GM18519 (cell line): ENCODE data around the gene PPP3CB.
A peak's percentile ranks its signal among the peaks of the same experiment; 100 is the strongest.
"Not testable (repeated sequence)": the region's sequence is repeated elsewhere in the genome, so short reads cannot be mapped to it uniquely, and the experiment has no call there.

Experiments used
- ATAC-seq: cut with Tn5 transposase; IDR thresholded peaks from one replicate; pipeline ENCODE4 v1.9.1; 2021; ENCODE audit warnings: mild to moderate bottlenecking, moderate library complexity; ENCODE audit not compliant: unreplicated experiment, low FRiP score

The PPP3CB gene

GRCh38 chr10:73424478-73424877, 71.3 kb downstream of the PPP3CB start:
- no peak for ATAC-seq

GRCh38 chr10:73423309-73423708, 72.5 kb downstream of the PPP3CB start:
- no peak for ATAC-seq

GRCh38 chr10:73416571-73416970, 79.3 kb downstream of the PPP3CB start:
- no peak for ATAC-seq

GRCh38 chr10:73414230-73414945, 81.4 kb downstream of the PPP3CB start:
- ATAC-seq = no peak

- ATAC-seq = peak; percentile 71
These were observed 82.1 kb downstream of the PPP3CB start, which contains the start of gene ANXA7 for GRCh38 chr10:73413528-73414229. Gene ANXA7 (minus strand): TSS chr10:73414058. CDS start chr10:73400856, 13,202 bp downstream.

- peak; percentile 24 for ATAC-seq
These were observed 82.7 kb downstream of the PPP3CB start for GRCh38 chr10:73413108-73413527.

- no peak for ATAC-seq
These were observed 84.9 kb downstream of the PPP3CB start for GRCh38 chr10:73410897-73411296.

- no peak for ATAC-seq
These were observed 86.8 kb downstream of the PPP3CB start for GRCh38 chr10:73408978-73409521.

- ATAC-seq = no peak
These were observed 87.8 kb downstream of the PPP3CB start for GRCh38 chr10:73408061-73408460.

GRCh38 chr10:73407495-73407894, 88.3 kb downstream of the PPP3CB start:
- no peak for ATAC-seq

- ATAC-seq = no peak
These were observed 89.0 kb downstream of the PPP3CB start for GRCh38 chr10:73406846-73407245.

GRCh38 chr10:73405556-73405955, 90.3 kb downstream of the PPP3CB start:
- no peak for ATAC-seq

GRCh38 chr10:73404690-73405089, 91.1 kb downstream of the PPP3CB start:
- no peak for ATAC-seq

- no peak for ATAC-seq
These were observed 94.2 kb downstream of the PPP3CB start for GRCh38 chr10:73401636-73402035.

GRCh38 chr10:73399063-73399462, 96.8 kb downstream of the PPP3CB start:
- no peak for ATAC-seq

- no peak for ATAC-seq
These were observed 97.8 kb downstream of the PPP3CB start for GRCh38 chr10:73398024-73398423.

- ATAC-seq = not testable (repeated sequence)
These were observed 101.5 kb downstream of the PPP3CB start for GRCh38 chr10:73394325-73394724.

GRCh38 chr10:73388228-73388627, 107.6 kb downstream of the PPP3CB start:
- no peak for ATAC-seq

GRCh38 chr10:73386583-73386982, 109.2 kb downstream of the PPP3CB start:
- ATAC-seq = no peak
